PFSK-1 (cell line): ENCODE results near the gene HNF4A.

ENCODE experiments used
- POLR2AphosphoS5 ChIP-seq: IDR thresholded peaks from 2 replicates; pipeline ENCODE4 v1.6.1; 2012; ENCODE audit warnings: low read depth, mild to moderate bottlenecking, control low read depth, low read length, moderate library complexity
- SIN3A ChIP-seq: IDR thresholded peaks from 2 replicates; pipeline ENCODE4 v1.6.1; 2012; ENCODE audit warnings: mild to moderate bottlenecking, low read length, moderate library complexity, borderline replicate concordance; ENCODE audit not compliant: insufficient read depth
- TAF1 ChIP-seq: IDR thresholded peaks from 2 replicates; pipeline ENCODE4 v1.6.1; 2012; ENCODE audit warnings: low read length, control low read depth, borderline replicate concordance; ENCODE audit not compliant: insufficient read depth
- TF ChIP-seq, protein P1 (sequence below), 2 experiments: IDR thresholded peaks; 2 replicates each; pipeline versions ENCODE4 v1.6.1 to v1.8.0; 2011 to 2012; ENCODE audit warnings: low read depth in 2 of 2, low read length in 2 of 2, control low read depth in 1 of 2, inconsistent platforms in 1 of 2, mild to moderate bottlenecking in 1 of 2, moderate library complexity in 1 of 2; ENCODE audit not compliant: insufficient read depth in 1 of 2

DNA sequence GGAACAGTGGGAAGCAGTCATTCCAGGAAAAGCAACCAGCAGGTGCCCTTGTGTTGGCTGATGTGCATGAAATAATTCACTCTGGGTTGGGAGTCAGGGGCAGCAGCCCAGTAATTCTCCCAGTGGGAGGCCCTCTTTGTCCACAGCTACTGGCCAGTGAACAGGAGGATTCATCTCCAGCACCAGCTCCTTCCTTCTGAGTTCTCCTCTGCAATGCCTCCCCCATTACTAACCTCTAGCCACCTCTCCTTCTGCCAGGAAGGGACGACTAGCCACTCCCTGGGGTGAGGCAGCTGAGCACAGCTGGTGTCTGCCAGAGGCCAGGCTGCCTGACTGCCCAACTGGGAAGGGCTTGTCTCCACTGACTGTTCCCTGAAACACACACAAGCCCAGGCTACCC is 31.2 kb upstream of the HNF4A start:
- no peak for TF ChIP-seq POLR2AphosphoS5
- TF ChIP-seq, protein P1, sequence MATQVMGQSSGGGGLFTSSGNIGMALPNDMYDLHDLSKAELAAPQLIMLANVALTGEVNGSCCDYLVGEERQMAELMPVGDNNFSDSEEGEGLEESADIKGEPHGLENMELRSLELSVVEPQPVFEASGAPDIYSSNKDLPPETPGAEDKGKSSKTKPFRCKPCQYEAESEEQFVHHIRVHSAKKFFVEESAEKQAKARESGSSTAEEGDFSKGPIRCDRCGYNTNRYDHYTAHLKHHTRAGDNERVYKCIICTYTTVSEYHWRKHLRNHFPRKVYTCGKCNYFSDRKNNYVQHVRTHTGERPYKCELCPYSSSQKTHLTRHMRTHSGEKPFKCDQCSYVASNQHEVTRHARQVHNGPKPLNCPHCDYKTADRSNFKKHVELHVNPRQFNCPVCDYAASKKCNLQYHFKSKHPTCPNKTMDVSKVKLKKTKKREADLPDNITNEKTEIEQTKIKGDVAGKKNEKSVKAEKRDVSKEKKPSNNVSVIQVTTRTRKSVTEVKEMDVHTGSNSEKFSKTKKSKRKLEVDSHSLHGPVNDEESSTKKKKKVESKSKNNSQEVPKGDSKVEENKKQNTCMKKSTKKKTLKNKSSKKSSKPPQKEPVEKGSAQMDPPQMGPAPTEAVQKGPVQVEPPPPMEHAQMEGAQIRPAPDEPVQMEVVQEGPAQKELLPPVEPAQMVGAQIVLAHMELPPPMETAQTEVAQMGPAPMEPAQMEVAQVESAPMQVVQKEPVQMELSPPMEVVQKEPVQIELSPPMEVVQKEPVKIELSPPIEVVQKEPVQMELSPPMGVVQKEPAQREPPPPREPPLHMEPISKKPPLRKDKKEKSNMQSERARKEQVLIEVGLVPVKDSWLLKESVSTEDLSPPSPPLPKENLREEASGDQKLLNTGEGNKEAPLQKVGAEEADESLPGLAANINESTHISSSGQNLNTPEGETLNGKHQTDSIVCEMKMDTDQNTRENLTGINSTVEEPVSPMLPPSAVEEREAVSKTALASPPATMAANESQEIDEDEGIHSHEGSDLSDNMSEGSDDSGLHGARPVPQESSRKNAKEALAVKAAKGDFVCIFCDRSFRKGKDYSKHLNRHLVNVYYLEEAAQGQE (IDR thresholded peaks at IDR 0.05; ENCODE audit: insufficient read depth in 1 of 2, low read depth in 2 of 2, low read length in 2 of 2), result no peak
- no peak for TF ChIP-seq TAF1
- no peak for TF ChIP-seq SIN3A
